Astrocyte of the cerebellum (primary cell): Measurements from ENCODE around the gene SRPK2.
"Not testable (repeated sequence)": the region's sequence is repeated elsewhere in the genome, so short reads cannot be mapped to it uniquely, and the experiment has no call there.

ENCODE experiments used
- DNase-seq: peaks from one replicate; pipeline ENCODE4 v3.0.0-alpha.2; 2011; ENCODE audit warnings: low read depth
- H3K4me3 ChIP-seq: 2 replicates; pipeline ENCODE4 v1.5.1; 2011; ENCODE audit warnings: mild to moderate bottlenecking, low read depth, low read length, moderate library complexity
- in situ Hi-C: cut with HindIII; loops from 2 replicates; pipeline ENCODE4 v1.10.0; 2017; ENCODE audit warnings: low sequenced_read_pairs
- TF ChIP-seq, protein P1 (sequence below): IDR thresholded peaks from 2 replicates; pipeline ENCODE4 v1.5.1; 2012; ENCODE audit warnings: low read length, low read depth, moderate library complexity, mild to moderate bottlenecking; ENCODE audit errors: missing control alignments

Gene SRPK2

DNA sequence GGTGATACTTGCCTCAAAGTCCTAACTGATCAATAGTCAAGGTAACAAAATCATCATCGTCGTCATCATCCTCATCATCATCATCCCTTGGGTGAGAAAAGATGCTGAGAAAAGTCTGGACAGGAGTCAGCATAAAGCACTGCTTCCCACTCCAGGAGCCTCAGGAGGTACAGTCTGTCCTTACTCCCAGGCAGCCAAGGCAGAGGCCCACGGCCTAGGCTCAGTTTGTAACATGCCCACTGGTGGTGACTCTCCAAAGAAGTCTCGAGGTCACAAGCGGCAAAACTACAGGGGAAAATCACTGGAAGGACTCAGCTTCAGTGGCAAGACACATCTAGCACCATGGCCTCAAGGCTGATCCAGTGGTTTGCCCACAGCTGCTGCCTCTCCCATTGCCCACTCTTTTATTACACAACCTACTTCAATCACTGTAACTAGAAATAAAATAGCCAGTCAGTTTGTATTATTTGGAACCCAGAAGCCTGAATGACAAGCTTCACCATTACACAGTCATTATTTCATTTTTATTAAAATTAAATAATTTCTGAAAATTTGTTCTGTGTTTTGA lies 150.4 kb downstream of the SRPK2 start:
- TF ChIP-seq, protein P1, sequence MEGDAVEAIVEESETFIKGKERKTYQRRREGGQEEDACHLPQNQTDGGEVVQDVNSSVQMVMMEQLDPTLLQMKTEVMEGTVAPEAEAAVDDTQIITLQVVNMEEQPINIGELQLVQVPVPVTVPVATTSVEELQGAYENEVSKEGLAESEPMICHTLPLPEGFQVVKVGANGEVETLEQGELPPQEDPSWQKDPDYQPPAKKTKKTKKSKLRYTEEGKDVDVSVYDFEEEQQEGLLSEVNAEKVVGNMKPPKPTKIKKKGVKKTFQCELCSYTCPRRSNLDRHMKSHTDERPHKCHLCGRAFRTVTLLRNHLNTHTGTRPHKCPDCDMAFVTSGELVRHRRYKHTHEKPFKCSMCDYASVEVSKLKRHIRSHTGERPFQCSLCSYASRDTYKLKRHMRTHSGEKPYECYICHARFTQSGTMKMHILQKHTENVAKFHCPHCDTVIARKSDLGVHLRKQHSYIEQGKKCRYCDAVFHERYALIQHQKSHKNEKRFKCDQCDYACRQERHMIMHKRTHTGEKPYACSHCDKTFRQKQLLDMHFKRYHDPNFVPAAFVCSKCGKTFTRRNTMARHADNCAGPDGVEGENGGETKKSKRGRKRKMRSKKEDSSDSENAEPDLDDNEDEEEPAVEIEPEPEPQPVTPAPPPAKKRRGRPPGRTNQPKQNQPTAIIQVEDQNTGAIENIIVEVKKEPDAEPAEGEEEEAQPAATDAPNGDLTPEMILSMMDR, result no peak
- no peak for DNase-seq
- H3K4me3 ChIP-seq, result no peak overlapping the region
- in situ Hi-C loops, result no loop called here

DNA sequence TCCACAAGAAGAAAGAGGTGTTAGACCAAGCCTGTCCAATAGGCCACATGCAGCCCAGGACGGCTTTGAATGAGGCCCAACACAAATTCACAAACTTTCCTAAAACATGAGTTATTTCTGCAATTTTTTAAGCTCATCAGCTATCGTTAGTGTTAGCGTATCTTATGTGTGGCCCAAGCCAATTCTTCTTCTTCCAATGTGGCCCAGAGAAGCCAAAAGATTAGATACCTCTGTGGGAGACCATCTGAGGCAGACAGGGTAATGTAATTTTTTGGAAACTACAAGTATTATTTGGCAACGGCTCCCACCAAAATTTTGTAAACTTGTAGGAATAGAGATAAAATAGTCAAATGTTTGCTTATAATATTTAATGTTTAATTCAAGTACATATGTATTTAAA lies 153.8 kb downstream of the SRPK2 start:
- in situ Hi-C loops, result no loop called here

DNA sequence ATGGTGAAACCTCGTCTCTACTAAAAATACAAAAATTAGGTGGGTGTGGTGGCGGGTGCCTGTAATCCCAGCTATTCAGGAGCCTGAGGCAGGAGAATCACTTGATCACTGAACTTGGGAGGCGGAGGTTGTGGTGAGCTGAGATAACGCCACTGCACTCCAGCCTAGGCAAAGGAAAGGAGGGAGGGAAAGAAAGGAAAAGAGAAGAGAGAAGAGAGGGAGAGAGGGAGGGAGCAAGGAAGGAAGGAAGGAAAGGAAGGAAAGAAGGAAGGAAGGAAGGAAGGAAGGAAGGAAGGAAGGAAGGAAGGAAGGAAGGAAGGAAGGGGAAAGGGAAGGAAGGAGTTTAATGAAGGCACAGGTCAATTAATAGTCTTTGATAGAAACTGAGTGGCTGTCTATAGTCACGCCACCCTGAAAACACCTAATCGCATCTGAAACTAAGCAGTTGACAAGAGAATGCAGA lies 155.9 kb downstream of the SRPK2 start:
- DNase-seq, in situ Hi-C loops: not testable (repeated sequence)

More for the DNA sequence above, 153.8 kb downstream of the SRPK2 start:
- H3K4me3 ChIP-seq, result no peak overlapping the region
- no peak for DNase-seq
- TF ChIP-seq, protein P1, result no peak

DNA sequence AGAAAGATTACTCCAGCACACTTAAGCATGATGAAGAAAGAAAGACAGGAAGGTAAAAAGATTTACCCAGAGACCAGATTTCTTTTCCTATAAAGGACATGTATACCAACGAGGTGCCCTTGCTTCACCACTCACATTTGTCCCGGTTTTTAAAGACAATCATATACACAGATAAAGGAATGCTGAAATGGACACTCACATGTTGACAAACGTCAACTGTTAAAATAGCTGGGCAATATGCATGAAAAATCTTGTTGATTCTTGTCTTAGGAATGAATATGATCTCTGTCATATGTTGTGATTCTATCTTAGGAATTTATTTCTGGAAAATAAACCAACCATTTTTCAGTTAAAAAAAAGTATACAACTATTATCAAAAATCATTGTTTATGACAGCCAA lies 158.2 kb downstream of the SRPK2 start:
- DNase-seq, result no peak
- in situ Hi-C loops, result no loop called here
- TF ChIP-seq, protein P1, result no peak
- no peak overlapping the region for H3K4me3 ChIP-seq

More for the DNA sequence above, 155.9 kb downstream of the SRPK2 start:
- not testable (repeated sequence) for H3K4me3 ChIP-seq

DNA sequence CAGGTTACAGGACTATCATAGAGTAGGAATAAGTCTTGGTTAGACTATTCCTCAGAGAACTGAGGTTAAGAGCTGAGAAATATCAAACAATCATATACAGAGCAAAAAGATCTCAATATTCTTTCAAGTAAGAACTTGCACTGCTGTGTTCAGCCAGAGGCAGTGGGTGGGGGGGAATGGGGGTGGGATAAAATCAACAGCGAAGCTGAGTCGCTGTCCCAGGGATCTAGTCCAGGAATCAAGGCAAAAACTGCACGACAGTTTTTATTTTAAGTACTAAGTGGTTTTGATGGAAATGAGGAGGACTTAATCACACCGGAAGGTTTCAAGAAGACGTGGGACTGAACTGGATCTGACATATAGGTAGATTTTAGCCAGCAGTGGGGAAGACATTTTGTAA lies 159.1 kb downstream of the SRPK2 start:
- DNase-seq, result no peak
- H3K4me3 ChIP-seq, result no peak overlapping the region
- in situ Hi-C loops, result no loop called here

DNA sequence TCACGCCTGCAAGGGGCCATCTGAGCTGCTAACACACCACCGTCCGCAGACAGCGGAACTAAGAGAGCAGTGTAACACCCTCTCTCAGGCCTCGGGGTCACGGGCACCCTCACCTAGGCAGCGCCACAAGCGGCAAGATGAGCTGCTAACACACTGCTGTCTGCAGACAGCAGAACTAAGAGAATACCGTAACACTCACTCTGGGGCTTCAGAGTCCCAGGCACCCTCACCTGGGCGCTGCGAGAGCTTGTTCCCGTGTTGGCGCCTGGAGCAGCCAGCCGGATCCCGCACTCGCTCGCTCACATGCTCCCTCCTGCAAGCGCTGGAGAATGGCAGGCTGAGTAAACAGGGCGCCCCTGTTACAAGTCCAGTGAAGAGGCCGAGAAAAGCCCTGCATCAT lies 160.2 kb downstream of the SRPK2 start:
- no peak for DNase-seq
- no peak overlapping the region for H3K4me3 ChIP-seq
- TF ChIP-seq, protein P1, result no peak
- in situ Hi-C loops, result no loop called here

More for the DNA sequence above, 159.1 kb downstream of the SRPK2 start:
- TF ChIP-seq, protein P1, result no peak

DNA sequence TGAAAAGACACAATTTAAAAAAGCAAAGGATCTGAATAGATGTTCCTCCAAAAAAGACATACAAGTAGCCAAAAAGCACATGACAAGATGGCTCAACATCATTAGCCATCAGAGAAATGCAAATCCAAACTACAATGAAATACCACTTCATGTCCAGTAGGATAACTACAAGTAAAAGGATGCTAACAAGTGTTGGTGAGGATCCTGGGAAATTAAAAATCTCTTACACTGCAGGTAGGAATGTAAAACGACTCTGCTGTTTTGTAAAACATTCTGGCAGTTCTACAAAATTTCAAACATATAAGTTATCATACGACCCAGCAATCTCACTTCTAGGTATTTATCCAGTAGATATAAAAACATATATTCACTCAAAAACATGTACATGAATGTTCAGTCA lies 161.3 kb downstream of the SRPK2 start:
- no peak for DNase-seq
- no peak overlapping the region for H3K4me3 ChIP-seq
- in situ Hi-C loops, result no loop called here
- TF ChIP-seq, protein P1, result no peak
